Measurements from ENCODE around the gene RIMKLB. TPM values are rescaled to one million over a fixed set of nuclear protein-coding genes. Genes with fewer than 3 reads are reported as not detected.
A peak's percentile ranks its signal among the peaks of the same experiment; 100 is the strongest.

RIMKLB gene
- total RNA-seq, 1 donor from 2014 or later = 59.8 TPM

DNA sequence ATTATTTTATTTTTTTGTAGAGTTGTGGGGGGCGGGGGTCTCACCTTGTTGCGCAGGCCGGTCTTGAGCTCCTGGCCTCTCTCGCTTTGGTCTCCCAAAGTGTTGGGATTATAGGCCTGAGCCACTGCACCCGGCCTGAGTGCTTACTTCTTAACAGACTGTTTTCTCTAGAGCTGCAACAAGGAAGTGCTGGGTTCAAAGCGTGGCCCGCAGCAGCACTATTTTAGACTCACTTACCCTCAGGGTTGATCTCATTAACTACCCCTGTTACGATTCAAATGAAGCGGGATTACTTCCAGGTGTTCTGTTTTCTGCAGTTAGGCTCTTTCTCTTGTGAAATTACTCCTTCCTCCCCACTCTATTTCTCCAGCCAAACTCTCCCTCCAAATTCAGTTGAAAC lies 133.3 kb downstream of the RIMKLB start:
- Mint-ChIP-seq H3K36me3 (peaks cover 22% of the 10 kb centered on the region), H3K4me3 (no peak overlapping the region), H3K9me3 (peaks cover 9% of the 10 kb centered on the region), H3K27me3 (peaks cover 3% of the 10 kb centered on the region), H3K4me1 (ENCODE audit: unreplicated experiment) (peaks cover 12% of the 10 kb centered on the region), H3K27ac (peak overlapping the region; percentile 38)
- DNase-seq (ENCODE audit: extremely low spot score, unreplicated experiment) = no peak
- TF ChIP-seq, protein P1, sequence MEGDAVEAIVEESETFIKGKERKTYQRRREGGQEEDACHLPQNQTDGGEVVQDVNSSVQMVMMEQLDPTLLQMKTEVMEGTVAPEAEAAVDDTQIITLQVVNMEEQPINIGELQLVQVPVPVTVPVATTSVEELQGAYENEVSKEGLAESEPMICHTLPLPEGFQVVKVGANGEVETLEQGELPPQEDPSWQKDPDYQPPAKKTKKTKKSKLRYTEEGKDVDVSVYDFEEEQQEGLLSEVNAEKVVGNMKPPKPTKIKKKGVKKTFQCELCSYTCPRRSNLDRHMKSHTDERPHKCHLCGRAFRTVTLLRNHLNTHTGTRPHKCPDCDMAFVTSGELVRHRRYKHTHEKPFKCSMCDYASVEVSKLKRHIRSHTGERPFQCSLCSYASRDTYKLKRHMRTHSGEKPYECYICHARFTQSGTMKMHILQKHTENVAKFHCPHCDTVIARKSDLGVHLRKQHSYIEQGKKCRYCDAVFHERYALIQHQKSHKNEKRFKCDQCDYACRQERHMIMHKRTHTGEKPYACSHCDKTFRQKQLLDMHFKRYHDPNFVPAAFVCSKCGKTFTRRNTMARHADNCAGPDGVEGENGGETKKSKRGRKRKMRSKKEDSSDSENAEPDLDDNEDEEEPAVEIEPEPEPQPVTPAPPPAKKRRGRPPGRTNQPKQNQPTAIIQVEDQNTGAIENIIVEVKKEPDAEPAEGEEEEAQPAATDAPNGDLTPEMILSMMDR (conservative IDR thresholded peaks at IDR 0.05) = no peak

DNA sequence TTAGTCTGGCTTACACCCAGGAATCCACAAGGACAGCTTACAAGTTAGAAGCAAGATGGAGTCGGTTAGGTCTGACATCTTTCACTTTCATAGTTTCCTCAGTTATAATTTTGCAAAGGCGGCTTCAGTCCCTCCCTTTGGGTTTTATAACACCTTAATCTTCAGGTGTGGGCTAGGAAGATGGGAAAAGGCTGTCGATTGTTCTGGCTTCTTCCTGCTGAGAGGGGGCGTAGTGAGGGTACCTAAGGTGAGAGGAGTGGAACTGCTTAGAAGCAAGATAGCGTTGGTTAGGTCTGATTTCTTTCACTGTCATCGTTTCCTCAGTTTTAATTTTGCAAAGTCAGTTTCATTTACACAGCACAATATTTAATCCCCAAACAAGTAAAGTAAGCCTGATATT lies 134.7 kb downstream of the RIMKLB start:
- H3K9me3 Mint-ChIP-seq = peaks cover 6% of the 10 kb centered on the region
- H3K27ac Mint-ChIP-seq = peak overlapping the region; percentile 68
- peaks cover 18% of the 10 kb centered on the region for H3K36me3 Mint-ChIP-seq
- H3K4me3 Mint-ChIP-seq = no peak overlapping the region
- no peak for DNase-seq (ENCODE audit: extremely low spot score, unreplicated experiment)
- H3K27me3 Mint-ChIP-seq = peaks cover 3% of the 10 kb centered on the region
- TF ChIP-seq, protein P1 (conservative IDR thresholded peaks at IDR 0.05) = no peak
- peaks cover 12% of the 10 kb centered on the region for H3K4me1 Mint-ChIP-seq (ENCODE audit: unreplicated experiment)

Other genes starting within 250 kb of the RIMKLB start
- not detected in 2 replicates for gene CLEC6A, start 242.0 kb upstream of the RIMKLB start, total RNA-seq (ENCODE audit: low replicate concordance)
- not detected in 2 replicates for gene CLEC4D, start 184.5 kb upstream of the RIMKLB start, total RNA-seq (ENCODE audit: low replicate concordance)
- not detected in 2 replicates for gene CLEC4E, start 157.1 kb upstream of the RIMKLB start, total RNA-seq (ENCODE audit: low replicate concordance)
- gene AICDA, start 85.1 kb upstream of the RIMKLB start, total RNA-seq (ENCODE audit: low replicate concordance) = 0.21 TPM in 1 of 2 replicates, not detected in the other
- 1.4 and 11.5 TPM in 2 replicates for gene MFAP5, start 35.2 kb upstream of the RIMKLB start, total RNA-seq (ENCODE audit: low replicate concordance)
- gene A2ML1, start 124.6 kb downstream of the RIMKLB start, total RNA-seq (ENCODE audit: low replicate concordance) = 3.8 and 26.0 TPM in 2 replicates
- 80.8 and 107 TPM in 2 replicates for gene PHC1, start 216.5 kb downstream of the RIMKLB start, total RNA-seq (ENCODE audit: low replicate concordance)